BLaER1 treated with 17β-estradiol and CSF1 and Interleukin-3, amounts not matched to agents 10 nM and 100 nM (cell line): ENCODE measurements around the gene HPCAL4.

Experiments
- H3K27ac ChIP-seq, 11 experiments: shearing (Covaris generic); formaldehyde crosslinking; 2 replicates each; pipeline ENCODE4 v1.8.1; 2022
- H3K27me3 ChIP-seq, 11 experiments: shearing (Covaris generic); formaldehyde crosslinking; 2 replicates each; pipeline ENCODE4 v1.8.1; 2022
- H3K36me3 ChIP-seq, 11 experiments: shearing (Covaris generic); formaldehyde crosslinking; 2 replicates each; pipeline ENCODE4 v1.8.1; 2022
- H3K4me1 ChIP-seq, 10 experiments: shearing (Covaris generic); formaldehyde crosslinking; 2 replicates each; pipeline ENCODE4 v1.8.1; 2022
- H3K4me2 ChIP-seq, 11 experiments: shearing (Covaris generic); formaldehyde crosslinking; 2 replicates each; pipeline ENCODE4 v1.8.1; 2022
- H3K4me3 ChIP-seq, 10 experiments: shearing (Covaris generic); formaldehyde crosslinking; 2 replicates each; pipeline ENCODE4 v1.8.1; 2022
- H3K9ac ChIP-seq, 11 experiments: shearing (Covaris generic); formaldehyde crosslinking; 2 replicates each; pipeline ENCODE4 v1.8.1; 2022
- H3K9me3 ChIP-seq, 11 experiments: shearing (Covaris generic); formaldehyde crosslinking; replicated peaks in 1 of 11; 2 replicates each; pipeline ENCODE4 v1.8.1; 2022
- H4K20me1 ChIP-seq, 11 experiments: shearing (Covaris generic); formaldehyde crosslinking; 2 replicates each; pipeline ENCODE4 v1.8.1; 2022
- Cebpa-rat ChIP-seq, 11 experiments: shearing (Covaris generic); IDR thresholded peaks; 2 replicates each; pipeline ENCODE4 v1.8.1; 2022

The HPCAL4 gene

GRCh38 chr1:39628807-39629350, 62.4 kb downstream of the HPCAL4 start:
- Histone ChIP-seq H4K20me1 (no peaks in the 10 kb centered on the region; a peak in 1 of 22 replicates), H3K36me3 (peaks cover 0 to 52% (median 12%) of the 10 kb centered on the region in 11 experiments; a peak in 12 of 22 replicates), H3K27me3 (no peaks in the 10 kb centered on the region), H3K4me1 (peaks cover 17 to 75% (median 63%) of the 10 kb centered on the region in 10 experiments), H3K4me2 (no peak overlapping the region), H3K27ac (no peak overlapping the region), H3K9ac (no peak overlapping the region), H3K9me3 (peaks cover 0 to 5% (median 0%) of the 10 kb centered on the region in 11 experiments; a peak in 1 of 22 replicates), H3K4me3 (no peak overlapping the region)
- TF ChIP-seq Cebpa-rat (IDR thresholded peaks at IDR 0.05): no peak
